H1 (cell line): ENCODE data around the gene ZFAND3. TPM values are rescaled to one million over a fixed set of nuclear protein-coding genes. Genes with fewer than 3 reads are reported as not detected.

ENCODE experiments used
- CTCF ChIA-PET: fragments of 300-600 bp; sonication (Branson Sonifier 250); formaldehyde crosslinking; loops from one replicate; lab custom pipeline; 2021; ENCODE audit not compliant: partially characterized antibody; lab: Charles Lee
- POLR2A ChIA-PET: fragments of 300-600 bp; sonication (Branson Sonifier 250); formaldehyde crosslinking; loops from one replicate; lab custom pipeline; 2021; ENCODE audit warnings: inconsistent platforms; ENCODE audit not compliant: partially characterized antibody; lab: Charles Lee
- DNase-seq, 2 experiments: peaks; one replicate each; pipeline versions ENCODE4 v3.0.0 to v3.0.0-alpha.2; 2010 to 2022; ENCODE audit warnings: low spot score in 2 of 2, low read depth in 1 of 2, mixed read lengths in 1 of 2
- FAIRE-seq: peaks from 2 replicates; lab custom pipeline; 2011; peaks lifted over from hg19 to GRCh38; lab: Jason Lieb, UNC
- H2AFZ ChIP-seq: 2 replicates; pipeline ENCODE4 v1.8.1; 2012; ENCODE audit warnings: low read length, inconsistent platforms
- H2AK5ac ChIP-seq: 2 replicates; pipeline ENCODE4 v1.6.1; 2013; ENCODE audit warnings: low read depth, low read length
- H2BK120ac ChIP-seq: replicated peaks from 2 replicates; pipeline ENCODE3; 2013; ENCODE audit warnings: low read depth, low read length, inconsistent platforms
- H2BK12ac ChIP-seq: 2 replicates; pipeline ENCODE4 v1.6.1; 2013; ENCODE audit warnings: low read depth, low read length
- H2BK15ac ChIP-seq: 2 replicates; pipeline ENCODE4 v1.6.1; 2013; ENCODE audit warnings: low read length
- H2BK20ac ChIP-seq: 2 replicates; pipeline ENCODE4 v1.6.1; 2013; ENCODE audit warnings: low read length
- H2BK5ac ChIP-seq: 2 replicates; pipeline ENCODE4 v1.6.1; 2013; ENCODE audit warnings: low read depth, low read length
- H3K14ac ChIP-seq: 2 replicates; pipeline ENCODE4 v1.6.1; 2013; ENCODE audit warnings: inconsistent platforms; ENCODE audit not compliant: insufficient read length
- H3K18ac ChIP-seq: 2 replicates; pipeline ENCODE4 v1.6.1; 2013; ENCODE audit warnings: low read length; ENCODE audit errors: extremely low read depth
- H3K23ac ChIP-seq: 2 replicates; pipeline ENCODE4 v1.6.1; 2013; ENCODE audit warnings: inconsistent platforms; ENCODE audit not compliant: insufficient read length
- H3K23me2 ChIP-seq: 2 replicates; pipeline ENCODE4 v1.6.1; 2013; ENCODE audit warnings: low read depth, low read length
- H3K27ac ChIP-seq: 2 replicates; pipeline ENCODE4 v1.6.1; 2011; ENCODE audit warnings: low read depth, low read length, inconsistent platforms
- H3K27me3 ChIP-seq, 4 experiments: replicated peaks in 1 of 4; 1 replicate in 1 of 4; 2 replicates in 3 of 4; pipeline versions ENCODE4 v1.6.1 to v1.8.1; 2011 to 2013; ENCODE audit warnings: low read length in 3 of 4, mild to moderate bottlenecking in 3 of 4, inconsistent platforms in 2 of 4, mixed read lengths in 2 of 4, moderate library complexity in 1 of 4; ENCODE audit not compliant: control insufficient read depth in 3 of 4, insufficient read depth in 3 of 4; ENCODE audit errors: extremely low read depth in 1 of 4
- H3K36me3 ChIP-seq, 4 experiments: 2 replicates each; pipeline versions ENCODE4 v1.6.1 to v1.8.1; 2011 to 2013; ENCODE audit warnings: mild to moderate bottlenecking in 4 of 4, low read length in 3 of 4, moderate library complexity in 2 of 4, control low read depth in 1 of 4, inconsistent platforms in 1 of 4; ENCODE audit not compliant: insufficient read depth in 4 of 4, control insufficient read depth in 2 of 4
- H3K4ac ChIP-seq: replicated peaks from 2 replicates; pipeline ENCODE3; 2013; ENCODE audit warnings: low read length, low read depth, mixed read lengths, inconsistent platforms; ENCODE audit not compliant: insufficient read length
- H3K4me1 ChIP-seq, 4 experiments: replicated peaks in 1 of 4; 1 replicate in 1 of 4; 2 replicates in 3 of 4; pipeline versions ENCODE4 v1.6.1 to v1.8.1; 2011 to 2013; ENCODE audit warnings: low read length in 3 of 4, inconsistent platforms in 2 of 4, mixed read lengths in 1 of 4; ENCODE audit not compliant: insufficient read depth in 4 of 4, control insufficient read depth in 3 of 4
- H3K4me2 ChIP-seq, 2 experiments: 2 replicates each; pipeline versions ENCODE4 v1.6.1 to v1.8.1; 2011 to 2013; ENCODE audit warnings: low read depth in 2 of 2, low read length in 2 of 2, control low read depth in 1 of 2, inconsistent platforms in 1 of 2, mild to moderate bottlenecking in 1 of 2; ENCODE audit not compliant: insufficient read depth in 1 of 2
- H3K4me3 ChIP-seq, 4 experiments: fragments of 200-600, 300-600 bp in 1 of 4; sonication (generic), shearing (Covaris generic), sonication (Bioruptor Twin) in 1 of 4; 2 replicates each; pipeline versions ENCODE4 v1.5.1 to v1.8.1; 2011 to 2016; ENCODE audit warnings: low read length in 4 of 4, low read depth in 3 of 4, control low read depth in 2 of 4, inconsistent platforms in 2 of 4, mild to moderate bottlenecking in 2 of 4, mixed read lengths in 1 of 4, moderate library complexity in 1 of 4; ENCODE audit not compliant: insufficient read depth in 2 of 4; ENCODE audit errors: extremely low read depth in 1 of 4
- H3K56ac ChIP-seq: replicated peaks from 2 replicates; pipeline ENCODE3; 2013; ENCODE audit warnings: low read depth, mild to moderate bottlenecking, mixed read lengths, low read length, inconsistent platforms; ENCODE audit not compliant: insufficient read length
- H3K79me1 ChIP-seq: 2 replicates; pipeline ENCODE4 v1.6.1; 2013; ENCODE audit warnings: low read depth, low read length, control low read depth
- H3K79me2 ChIP-seq, 2 experiments: 2 replicates each; pipeline versions ENCODE4 v1.6.1 to v1.8.1; 2012 to 2013; ENCODE audit warnings: low read length in 2 of 2, mild to moderate bottlenecking in 2 of 2, inconsistent platforms in 1 of 2; ENCODE audit not compliant: insufficient read depth in 2 of 2, control insufficient read depth in 1 of 2
- H3K9ac ChIP-seq, 4 experiments: replicated peaks in 1 of 4; 1 replicate in 1 of 4; 2 replicates in 3 of 4; pipeline versions ENCODE4 v1.6.1 to v1.8.1; 2011 to 2013; ENCODE audit warnings: low read depth in 3 of 4, low read length in 3 of 4, control low read depth in 2 of 4, mild to moderate bottlenecking in 2 of 4, moderate library complexity in 2 of 4, inconsistent platforms in 1 of 4; ENCODE audit errors: extremely low read depth in 1 of 4
- H3K9me3 ChIP-seq, 2 experiments: 2 replicates each; pipeline versions ENCODE4 v1.6.1 to v1.8.1; 2012 to 2013; ENCODE audit warnings: mild to moderate bottlenecking in 2 of 2, moderate library complexity in 2 of 2, control low read depth in 1 of 2, inconsistent platforms in 1 of 2, low read depth in 1 of 2, low read length in 1 of 2, mixed read lengths in 1 of 2; ENCODE audit not compliant: insufficient read depth in 2 of 2
- H4K20me1 ChIP-seq, 2 experiments: replicated peaks in 1 of 2; 2 replicates each; pipeline versions ENCODE3 to v1.8.1; 2011 to 2013; ENCODE audit warnings: inconsistent platforms in 2 of 2, low read length in 2 of 2, mild to moderate bottlenecking in 1 of 2; ENCODE audit not compliant: insufficient read depth in 2 of 2, control insufficient read depth in 1 of 2
- H4K5ac ChIP-seq: 2 replicates; pipeline ENCODE4 v1.6.1; 2013; ENCODE audit warnings: low read length, low read depth, mixed read lengths, inconsistent platforms; ENCODE audit not compliant: insufficient read length
- H4K8ac ChIP-seq: 2 replicates; pipeline ENCODE4 v1.8.0; 2013; ENCODE audit warnings: mild to moderate bottlenecking, moderate library complexity, low read length, inconsistent platforms; ENCODE audit not compliant: insufficient read depth; ENCODE audit errors: extremely low read depth
- H4K91ac ChIP-seq: replicated peaks from 2 replicates; pipeline ENCODE3; 2013; ENCODE audit warnings: low read length, mixed read lengths, inconsistent platforms; ENCODE audit not compliant: insufficient read length
- BRCA1 ChIP-seq: IDR thresholded peaks from 2 replicates; pipeline ENCODE4 v1.6.1; 2012; ENCODE audit warnings: low read depth, low read length, improper control_type of control experiment
- MAFK ChIP-seq: IDR thresholded peaks from 2 replicates; pipeline ENCODE4 v1.6.1; 2012; ENCODE audit warnings: low read depth, mild to moderate bottlenecking, improper control_type of control experiment, low read length
- TAF1 ChIP-seq: IDR thresholded peaks from 2 replicates; pipeline ENCODE4 v1.6.1; 2011; ENCODE audit warnings: mild to moderate bottlenecking, low read depth, low read length
- TBP ChIP-seq: IDR thresholded peaks from 2 replicates; pipeline ENCODE4 v1.6.1; 2011; ENCODE audit warnings: low read depth, low read length, improper control_type of control experiment
- TEAD4 ChIP-seq: IDR thresholded peaks from 2 replicates; pipeline ENCODE4 v1.6.1; 2012; ENCODE audit warnings: low read depth, low read length, inconsistent platforms, mixed read lengths
- WGBS, 2 experiments: shearing (Covaris generic) in 1 of 2; methylation state at CpG; one replicate each; pipeline versions ENCODE4 v1.1.6 to v1.1.7; 2013 to 2015; ENCODE audit warnings: low lambda C conversion rate in 2 of 2, mixed read lengths in 2 of 2, inconsistent platforms in 1 of 2, low coverage in 1 of 2, missing lambda C conversion rate in 1 of 2; ENCODE audit not compliant: insufficient replicate concordance in 2 of 2, insufficient coverage in 1 of 2, insufficient read length in 1 of 2; ENCODE audit errors: extremely low coverage in 1 of 2, missing lambda C conversion rate in 1 of 2; 5-methylcytosine and 5-hydroxymethylcytosine counted together
- polyA plus RNA-seq, 7 experiments: library from polyadenylated mRNA; depleted of rRNA in 3 of 7; stranded (reverse) in 5 of 7; unstranded in 2 of 7; fragments of >200 nt in 5 of 7; fragments of 200-250 nt in 2 of 7; gene quantifications; 1 replicate in 5 of 7; 2 replicates in 1 of 7; 4 replicates in 1 of 7; pipeline versions ENCODE4 v1.2.1 to v1.2.3, GENCODE V29; 2011 to 2013; ENCODE audit warnings: missing spikeins in 2 of 7, mixed read lengths in 2 of 7
- total RNA-seq: library from RNA; stranded (reverse); fragmentation: NEBNext Ultra II Directional; extraction: Animal tissue kit (Norgen Biotek cat#: 25700); gene quantifications from 2 replicates; pipeline ENCODE4 v1.2.1, GENCODE V29; 2021

The ZFAND3 gene
- total and polyA plus RNA-seq, 2 of the 8 experiments (the other 6 are each of a cell fraction or from before 2014, with no cell fraction given): 13.0 to 51.3 TPM

GRCh38 chr6:38116248-38116647 lies 296.7 kb downstream of the ZFAND3 start:
- Histone ChIP-seq H4K20me1 (no peaks in the 10 kb centered on the region), H3K79me2 (no peaks in the 10 kb centered on the region), H3K36me3 (no peaks in the 10 kb centered on the region)

More at GRCh38 chr6:38116248-38116647, 296.7 kb downstream of the ZFAND3 start:
- 95% methylated on average over 6 of the region's 6 CpGs; no CpG with 5 or more reads in 1 of the 2 experiments for WGBS, 2 experiments
- CTCF ChIA-PET: interaction anchor here (0.6 to 2.1 kb wide), 7 partner anchors 17 to 410 kb away, joined by 3 to 7 read pairs (median 3); no protein-coding TSS in a partner anchor
- no peak overlapping the region for H2BK20ac ChIP-seq
- H3K23ac ChIP-seq: no peak overlapping the region
- no peaks in the 10 kb centered on the region for H3K79me1 ChIP-seq
- no peak overlapping the region for H2BK120ac ChIP-seq
- no peak overlapping the region for H3K14ac ChIP-seq
- no peak overlapping the region for H4K91ac ChIP-seq
- H2AK5ac ChIP-seq: no peak overlapping the region
- no peak overlapping the region for H3K4me3 ChIP-seq
- no peak overlapping the region for H3K4me2 ChIP-seq
- FAIRE-seq (no peak), DNase-seq (no peak)
- no peaks in the 10 kb centered on the region for H3K23me2 ChIP-seq
- no peak overlapping the region for H4K8ac ChIP-seq
- no peak overlapping the region for H4K5ac ChIP-seq
- H3K27ac ChIP-seq: no peak overlapping the region
- H3K18ac ChIP-seq: no peak overlapping the region
- POLR2A ChIA-PET: interaction anchor here (1.6 kb wide), 1 partner anchor 22 kb away, joined by 5 read pairs; no protein-coding TSS in a partner anchor
- H3K9me3 ChIP-seq: no peaks in the 10 kb centered on the region
- peaks cover 0 to 4% (median 3%) of the 10 kb centered on the region in 4 experiments; a peak in 3 of 7 replicates for H3K4me1 ChIP-seq
- H2AFZ ChIP-seq: no peak overlapping the region
- H3K4ac ChIP-seq: no peak overlapping the region
- no peak overlapping the region for H3K56ac ChIP-seq
- no peak overlapping the region for H2BK5ac ChIP-seq
- H2BK15ac ChIP-seq: no peak overlapping the region
- no peak overlapping the region for H2BK12ac ChIP-seq
- TF ChIP-seq MAFK (no peak), TAF1 (no peak), BRCA1 (no peak), TBP (no peak), TEAD4 (no peak)
- TF ChIP-seq, all 59 proteins: peak for 0
- no peaks in the 10 kb centered on the region for H3K27me3 ChIP-seq
- H3K9ac ChIP-seq: no peak overlapping the region
